ENCODE measurements around the gene SLC34A3.
A peak's percentile ranks its signal among the peaks of the same experiment; 100 is the strongest.

SLC34A3 gene

DNA sequence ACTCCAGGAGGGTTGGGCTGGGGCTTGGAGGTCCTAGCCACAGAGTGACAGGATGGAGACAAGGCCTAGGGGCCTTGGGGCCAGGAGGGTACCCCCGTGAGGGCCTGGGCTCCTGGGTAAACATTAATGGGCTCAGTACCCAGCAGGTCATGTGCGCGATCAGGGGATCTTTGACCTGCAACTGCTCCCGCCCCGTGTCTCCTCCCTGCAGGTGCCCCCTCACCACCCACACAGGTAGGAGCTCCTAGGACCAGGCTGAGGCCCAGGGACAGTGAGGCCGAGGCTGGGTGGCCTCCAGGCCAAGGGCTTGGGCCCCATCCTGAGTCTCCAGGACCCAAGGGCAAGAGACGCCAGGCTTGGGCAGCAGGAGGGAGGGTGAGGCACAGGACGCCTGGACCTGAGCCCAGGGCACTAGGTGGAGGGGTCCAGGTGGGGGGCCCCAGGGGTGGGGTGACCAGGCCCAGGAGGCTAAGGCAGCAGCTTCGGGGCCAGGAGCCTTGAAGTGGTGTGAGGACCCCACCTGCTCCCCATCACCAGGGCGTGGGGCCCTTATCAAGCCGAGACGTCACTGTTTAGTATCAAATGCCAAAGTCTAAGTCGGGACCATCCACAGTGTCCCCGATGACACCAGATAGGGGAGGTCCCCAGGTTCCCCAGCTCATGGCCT is at the start of gene SLC34A3:
TSS of gene SLC34A3 (plus strand) at position 197 of the 667 bp plus-strand sequence. CDS start 802 bp downstream, outside the sequence.
- no peak for DNase-seq (ENCODE audit: low spot score)

DNA sequence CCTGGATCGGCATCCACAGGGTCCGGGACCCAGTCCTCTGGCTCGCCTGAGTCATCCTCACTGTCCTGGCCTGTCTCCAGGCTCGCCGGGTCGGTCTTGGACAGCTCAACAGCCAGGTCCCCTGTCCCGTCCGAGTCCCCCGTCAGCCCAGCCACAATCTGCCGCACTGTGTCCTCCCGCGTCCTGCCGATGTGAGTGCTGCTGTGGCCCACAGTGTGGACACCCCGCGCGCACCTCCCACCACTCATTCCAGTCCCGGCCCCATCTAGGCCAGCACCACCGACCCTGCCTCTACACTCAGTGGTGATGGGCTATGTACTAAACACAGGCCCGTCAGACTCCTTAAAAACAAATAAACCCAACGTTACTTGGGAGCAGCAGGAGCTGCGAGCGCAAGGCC is 49.0 kb upstream of the SLC34A3 start:
- DNase-seq (ENCODE audit: low spot score): no peak

DNA sequence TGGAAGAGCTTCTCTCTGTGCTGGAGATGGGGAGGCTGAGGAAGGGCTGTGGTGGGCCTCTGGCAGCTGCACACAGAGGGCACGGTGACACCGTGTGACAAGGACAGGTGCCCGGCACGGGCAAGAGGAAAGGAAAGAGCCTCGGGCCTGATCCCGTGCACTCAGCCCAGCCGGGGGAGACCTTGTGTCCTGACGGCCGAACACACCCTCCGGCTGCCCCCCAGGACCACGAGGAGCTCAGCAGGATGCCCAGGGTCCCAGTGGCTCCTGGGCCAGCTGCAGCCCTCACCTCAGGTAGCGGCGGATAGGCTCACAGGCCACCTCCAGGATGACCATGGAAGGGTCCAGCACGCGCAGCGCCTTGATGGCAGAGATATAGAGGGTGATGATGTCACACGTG is 47.9 kb upstream of the SLC34A3 start:
- DNase-seq (ENCODE audit: low spot score): no peak

DNA sequence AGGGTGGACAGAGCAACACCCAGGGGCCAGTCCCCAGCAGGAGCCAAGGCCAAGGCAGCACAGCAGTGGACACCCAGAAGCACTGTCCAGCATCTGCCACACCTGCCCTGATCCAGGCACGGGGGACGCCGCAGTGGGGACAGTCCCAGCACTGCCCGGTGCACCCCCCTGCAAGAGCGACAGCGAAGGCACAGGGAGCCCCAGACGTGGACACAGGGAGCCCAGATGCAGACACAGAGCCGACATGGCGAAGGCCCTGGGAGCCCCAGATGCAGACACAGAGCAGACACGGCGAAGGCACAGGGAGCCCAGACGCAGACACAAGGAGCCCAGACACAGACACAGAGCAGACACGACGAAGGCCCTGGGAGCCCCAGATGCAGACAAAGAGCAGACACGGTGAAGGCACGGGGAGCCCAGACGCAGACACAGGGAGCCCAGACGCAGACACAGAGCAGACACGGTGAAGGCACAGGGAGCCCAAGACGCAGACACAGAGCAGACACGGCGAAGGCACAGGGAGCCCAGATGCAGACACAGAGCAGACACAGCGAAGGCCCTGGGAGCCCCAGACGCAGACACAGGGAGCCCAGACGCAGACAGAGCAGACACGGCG is 46.6 kb upstream of the SLC34A3 start:
- no peak for DNase-seq (ENCODE audit: low spot score)

DNA sequence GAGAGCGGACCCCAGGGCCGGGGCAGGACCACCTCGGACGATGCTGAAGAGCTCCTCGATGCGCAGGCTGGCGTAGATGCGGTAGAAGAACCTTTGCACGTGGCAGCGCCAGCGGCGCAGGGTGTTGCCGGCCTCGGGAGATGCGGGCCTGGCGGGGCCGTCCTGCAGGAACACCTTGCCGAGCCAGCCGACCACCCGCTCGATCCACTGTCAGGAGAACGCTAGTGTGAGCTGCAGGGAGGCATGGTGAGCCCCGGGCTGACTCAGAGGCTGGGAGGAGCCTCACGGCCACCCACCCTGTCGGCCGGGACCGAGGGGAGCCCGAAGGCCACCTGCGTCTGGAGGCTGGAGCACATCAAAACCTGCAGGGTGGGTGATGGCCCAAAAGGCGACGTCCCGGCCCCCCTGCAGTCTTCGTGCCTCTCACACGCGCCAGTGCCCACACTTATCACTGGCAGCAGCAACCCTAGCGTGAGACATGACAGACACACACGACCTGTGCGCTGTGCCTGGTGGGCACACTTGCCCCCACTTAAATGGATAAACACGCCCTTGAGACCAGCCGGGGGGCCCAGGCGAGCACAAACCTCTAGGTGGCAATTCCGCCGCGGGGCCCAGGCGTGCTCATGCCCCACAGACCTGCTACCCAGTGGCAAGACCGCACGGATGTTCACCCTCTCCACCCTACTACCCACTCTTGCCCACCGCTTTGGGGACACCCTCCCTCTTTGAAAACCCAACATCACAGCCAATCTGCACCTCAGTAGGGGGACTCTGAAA is 45.6 kb upstream of the SLC34A3 start:
- no peak for DNase-seq (ENCODE audit: low spot score)

DNA sequence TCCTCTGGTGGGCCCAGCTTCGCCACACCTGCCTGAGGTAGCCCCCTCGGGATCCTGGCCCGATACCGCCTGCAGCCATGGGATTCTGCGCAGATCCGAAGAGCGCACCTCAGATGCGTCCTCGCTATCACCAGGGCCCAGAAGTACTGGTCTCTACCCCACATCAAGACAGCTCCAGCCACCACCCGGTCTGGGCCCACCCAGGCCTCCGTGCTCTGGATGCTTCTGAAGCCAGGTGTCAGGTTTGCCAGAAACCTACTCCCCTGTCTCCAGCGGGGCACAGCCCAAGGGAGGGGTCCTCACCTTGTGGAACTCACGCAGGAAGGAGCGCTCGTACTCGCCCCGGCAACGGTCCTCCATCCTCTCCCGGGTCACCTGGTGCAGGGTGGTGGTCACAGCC is 44.8 kb upstream of the SLC34A3 start:
- DNase-seq (ENCODE audit: low spot score): no peak

DNA sequence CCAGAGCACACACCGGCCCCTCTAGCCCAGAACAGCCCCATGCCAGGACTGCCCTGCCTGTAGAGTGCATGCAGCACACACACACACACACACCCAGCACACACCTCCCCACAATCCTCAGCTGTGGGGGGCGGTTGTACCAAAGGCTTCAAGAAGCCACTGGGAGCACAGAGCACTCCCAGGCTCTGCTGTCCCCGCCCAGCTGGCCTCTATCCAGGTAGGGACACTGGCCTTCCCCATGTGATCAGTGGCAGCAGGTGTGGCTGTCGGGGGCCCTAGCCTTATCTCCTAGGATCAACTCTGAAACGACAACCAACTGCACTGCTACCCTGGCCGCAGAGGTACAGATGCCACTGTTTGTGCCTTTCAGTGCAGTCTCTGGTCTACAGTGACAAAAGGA is 44.3 kb upstream of the SLC34A3 start:
- DNase-seq (ENCODE audit: low spot score): no peak

DNA sequence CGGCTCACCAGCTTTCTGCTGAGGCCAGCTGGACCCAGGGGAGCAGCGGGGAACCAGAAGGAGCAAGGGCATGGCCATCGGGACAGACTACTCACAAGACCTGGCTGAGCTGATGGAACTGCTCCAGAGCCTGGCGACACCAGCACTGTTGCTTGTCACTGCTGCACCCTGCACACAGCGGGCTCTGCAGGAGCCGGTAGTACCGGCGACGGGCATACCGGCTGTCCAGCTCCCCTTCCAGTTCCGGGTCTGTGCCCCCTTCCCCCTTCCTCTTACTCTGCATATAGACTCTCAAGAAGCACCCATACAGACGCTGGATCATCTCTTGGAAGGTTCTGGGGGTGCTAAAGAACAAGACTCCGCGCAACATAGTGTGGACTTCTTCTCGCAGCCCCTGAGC is 43.3 kb upstream of the SLC34A3 start:
- no peak for DNase-seq (ENCODE audit: low spot score)

DNA sequence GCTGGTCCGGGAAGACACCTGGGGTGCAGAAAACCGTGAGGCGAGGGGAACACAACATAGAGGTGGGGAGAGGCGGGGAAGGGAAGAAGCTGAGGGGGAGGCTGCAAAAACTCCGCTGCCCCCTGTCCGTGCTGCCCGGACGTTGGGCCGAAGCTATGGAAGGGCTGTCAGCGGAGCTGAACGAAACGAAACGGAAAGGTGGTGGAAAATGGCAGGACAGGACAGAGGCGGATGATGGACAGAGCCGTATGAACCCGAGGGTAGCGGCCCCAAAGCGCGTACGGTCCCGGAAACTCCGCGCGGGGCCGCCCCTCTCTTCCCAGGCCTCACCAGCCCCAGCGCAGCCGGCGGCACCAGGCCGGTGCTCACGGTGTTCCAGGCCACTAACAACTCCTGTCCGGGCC is 42.6 kb upstream of the SLC34A3 start:
- DNase-seq (ENCODE audit: low spot score): no peak

DNA sequence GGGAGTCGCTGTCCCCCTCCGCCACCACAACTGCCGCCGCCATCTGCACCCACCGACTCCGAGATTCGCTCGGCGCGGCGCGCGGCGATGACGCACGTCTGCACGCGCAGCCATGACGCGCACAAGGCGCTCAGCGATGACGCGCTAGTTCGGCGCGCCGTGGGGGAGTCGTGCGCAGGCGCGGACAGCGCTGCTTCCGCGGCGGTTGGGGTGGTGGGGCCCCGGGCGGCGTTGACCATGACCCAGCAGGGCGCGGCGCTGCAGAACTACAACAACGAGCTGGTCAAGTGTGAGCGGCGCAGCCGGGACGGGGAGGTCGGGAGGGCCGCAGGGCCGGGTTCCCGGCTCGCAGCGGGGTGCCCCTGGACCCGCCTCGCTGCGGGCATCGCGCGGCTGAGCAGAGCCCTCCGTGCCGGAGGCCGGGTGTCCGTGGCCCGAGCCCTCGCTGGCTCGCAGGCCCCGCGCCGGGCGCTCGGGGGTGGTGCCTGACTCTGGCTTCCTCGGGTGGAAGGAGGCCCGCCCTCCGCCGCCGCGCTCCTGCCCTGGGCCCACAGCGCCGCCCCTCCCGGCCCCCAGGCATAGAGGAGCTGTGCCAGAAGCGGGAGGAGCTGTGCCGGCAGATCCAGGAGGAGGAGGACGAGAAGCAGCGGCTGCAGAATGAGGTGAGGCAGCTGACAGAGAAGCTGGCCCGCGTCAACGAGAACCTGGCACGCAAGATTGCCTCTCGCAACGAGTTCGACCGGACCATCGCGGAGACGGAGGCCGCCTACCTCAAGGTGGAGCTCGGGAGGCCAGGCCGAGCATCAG is 42.0 kb upstream of the SLC34A3 start, which contains the start of the genes ANAPC2 and SSNA1:
TSS of gene ANAPC2 (minus strand) at position 71 of the 807 bp plus-strand sequence. CDS start at position 43, 28 bp downstream.
TSS of gene SSNA1 (plus strand) at position 187 of the 807 bp plus-strand sequence. CDS start at position 238, 51 bp downstream.
- peak; percentile 92 for DNase-seq (ENCODE audit: low spot score)

DNA sequence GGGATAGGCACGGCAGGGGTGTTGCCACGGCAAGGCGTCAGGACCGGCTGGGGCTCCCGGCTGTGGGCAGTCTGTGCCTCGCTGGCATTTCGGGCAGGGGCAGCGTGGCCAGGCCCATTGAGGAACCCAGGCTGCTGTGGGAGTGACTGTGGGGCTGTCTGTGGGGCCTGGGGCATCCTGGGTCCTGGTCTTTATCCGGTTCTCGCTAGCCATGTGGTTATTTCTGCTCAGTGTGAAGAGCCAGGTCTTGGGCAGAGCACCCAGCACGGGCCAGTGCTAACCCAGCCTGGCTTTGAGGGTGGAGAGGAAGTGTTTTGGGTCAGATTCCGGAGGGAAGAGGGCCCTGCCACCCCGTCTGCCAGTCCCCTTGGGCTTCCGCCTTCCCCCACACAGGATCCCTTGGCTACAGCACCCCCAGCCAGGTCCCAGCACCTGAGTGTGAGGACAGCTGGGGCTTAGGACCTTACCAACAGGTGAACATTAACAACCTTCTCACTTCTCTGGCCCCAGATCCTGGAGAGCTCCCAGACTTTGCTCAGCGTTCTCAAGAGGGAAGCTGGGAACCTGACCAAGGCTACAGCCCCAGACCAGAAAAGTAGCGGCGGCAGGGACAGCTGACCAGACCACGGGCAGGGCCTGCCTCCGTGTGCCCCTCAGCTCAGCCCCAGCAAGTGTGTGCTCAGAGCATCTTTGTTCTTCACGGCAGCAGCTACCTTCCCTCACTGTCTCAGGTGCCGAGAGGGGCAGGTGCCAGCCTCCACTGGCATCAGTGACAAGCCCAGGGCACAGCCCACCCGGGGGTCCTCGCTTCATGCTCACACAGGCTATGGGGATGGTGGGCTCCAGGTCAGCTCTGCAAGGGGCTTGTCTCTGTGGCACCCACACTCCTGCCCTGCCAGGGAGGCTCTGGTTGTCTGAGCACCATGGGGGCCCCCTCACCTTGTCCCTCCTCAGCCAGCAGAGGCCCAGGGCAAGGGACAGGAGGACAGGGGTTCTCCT is 41.1 kb upstream of the SLC34A3 start:
- no peak for DNase-seq (ENCODE audit: low spot score)

DNA sequence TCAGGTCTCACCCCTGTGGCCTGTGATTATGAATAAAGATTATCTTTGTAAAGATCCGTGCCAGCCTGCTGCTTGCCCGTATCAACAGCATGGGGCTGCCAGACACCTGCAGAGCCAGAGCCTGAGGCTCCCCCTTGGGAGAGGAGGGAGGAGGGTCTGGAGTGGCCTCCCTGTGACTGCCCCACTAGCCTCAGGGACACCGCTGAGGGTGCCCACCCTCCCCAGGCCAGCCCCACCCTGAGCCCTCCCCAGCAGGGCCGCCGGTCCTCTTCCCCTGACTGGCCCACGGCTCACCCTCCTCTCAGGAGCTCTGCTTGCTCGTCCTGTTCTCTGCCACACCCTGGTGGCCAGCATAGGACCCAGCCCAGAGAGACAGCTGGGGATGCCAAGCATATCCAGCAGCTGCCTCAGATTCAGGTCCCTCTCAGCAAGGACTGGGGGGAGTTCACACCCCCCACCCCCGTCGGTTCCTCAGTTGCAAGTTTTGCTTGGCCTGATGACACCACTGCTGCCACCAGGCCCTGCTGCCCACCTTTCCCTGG is 40.3 kb upstream of the SLC34A3 start:
- DNase-seq (ENCODE audit: low spot score): no peak

DNA sequence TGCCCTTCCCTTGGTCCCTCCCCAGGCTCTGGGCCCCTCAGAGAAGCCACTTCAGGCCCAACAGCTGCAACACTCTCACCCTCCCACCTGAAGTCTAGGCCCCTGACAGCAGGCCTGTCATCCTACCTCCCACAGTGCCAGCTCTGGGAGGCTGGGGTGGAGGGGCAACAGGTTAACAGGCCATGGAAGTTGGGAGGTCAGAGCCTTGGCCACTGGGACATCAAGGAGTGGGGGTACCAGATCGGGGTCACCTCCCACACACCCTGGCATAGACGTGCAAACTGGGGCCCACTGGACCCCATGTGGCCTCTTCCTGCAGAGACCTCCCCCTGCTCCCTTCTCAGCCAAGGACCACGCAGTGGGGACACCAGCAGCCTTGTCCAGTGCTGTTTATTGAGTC is 39.5 kb upstream of the SLC34A3 start:
- no peak for DNase-seq (ENCODE audit: low spot score)

DNA sequence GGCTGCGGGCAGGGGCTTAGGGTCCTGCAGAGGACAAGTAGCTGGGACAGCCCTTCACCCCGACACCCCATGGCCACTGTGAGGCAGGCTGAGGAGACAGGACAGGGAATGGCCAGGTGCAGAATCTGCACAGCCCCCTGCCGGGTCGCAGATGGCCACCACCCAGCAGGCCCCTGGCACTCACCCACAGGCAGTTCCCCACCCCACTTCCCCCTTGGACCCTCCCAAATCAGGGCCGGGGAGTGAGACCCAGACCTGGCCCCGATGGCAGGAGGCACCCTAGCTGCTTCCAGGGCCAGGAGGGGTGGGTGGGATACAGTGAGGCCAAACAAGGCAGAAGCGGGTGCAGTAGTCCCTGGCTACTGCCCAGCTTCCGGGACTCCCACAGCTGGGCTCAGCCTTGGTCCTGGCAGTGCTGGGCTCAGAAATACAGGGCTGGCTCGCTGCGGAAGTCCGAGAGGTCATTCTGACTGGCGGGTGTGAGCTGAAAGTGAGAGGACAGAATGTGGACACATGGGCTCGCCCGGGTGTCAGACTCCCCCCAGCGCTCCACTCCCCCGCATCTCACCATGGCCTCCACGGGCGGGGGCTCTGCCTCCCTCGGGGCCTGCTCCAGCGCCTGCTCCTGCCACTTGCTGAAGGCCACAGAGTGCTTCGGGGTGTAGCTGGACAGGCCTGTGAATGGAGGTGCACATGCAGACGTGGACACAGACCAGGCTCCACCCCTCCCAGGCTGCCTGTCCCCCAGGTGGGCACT is 38.8 kb upstream of the SLC34A3 start:
- no peak for DNase-seq (ENCODE audit: low spot score)

DNA sequence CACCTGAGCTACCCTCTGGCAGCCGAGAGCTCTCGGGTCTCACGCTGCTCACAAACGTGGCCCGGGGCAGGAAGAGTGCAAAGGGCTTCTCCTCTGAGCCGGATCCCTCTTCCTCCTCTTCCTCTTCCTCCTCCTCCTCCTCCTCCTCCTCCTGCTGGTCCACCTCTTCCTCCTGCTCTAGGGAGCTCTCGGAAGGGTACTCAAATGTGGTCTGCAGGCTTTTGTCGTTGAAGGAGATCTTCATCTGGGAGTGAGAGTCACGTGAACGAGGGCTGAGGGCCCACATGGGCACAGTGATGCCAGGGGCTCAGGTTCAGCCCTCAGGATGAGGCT is 38.3 kb upstream of the SLC34A3 start:
- no peak for DNase-seq (ENCODE audit: low spot score)

DNA sequence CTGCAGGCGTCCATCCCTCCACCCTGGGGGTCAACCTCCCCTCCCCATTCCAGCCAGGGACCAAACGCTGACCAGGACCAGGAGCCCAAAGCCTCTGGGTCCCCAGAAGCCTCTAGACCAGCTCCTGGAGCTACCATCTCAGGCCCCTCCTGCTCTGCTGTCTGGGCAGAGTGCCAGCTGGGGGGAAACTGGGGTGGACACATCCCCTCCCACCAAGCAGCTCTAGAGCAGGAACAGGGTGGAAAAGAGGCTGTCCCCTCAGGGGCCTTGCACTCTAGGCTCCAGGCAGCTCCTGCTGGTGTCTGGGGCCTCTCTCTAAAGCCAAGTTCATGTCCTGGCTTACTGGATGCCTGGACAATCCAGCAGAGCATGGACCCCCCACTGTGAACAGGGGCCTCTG is 37.8 kb upstream of the SLC34A3 start:
- DNase-seq (ENCODE audit: low spot score): no peak

DNA sequence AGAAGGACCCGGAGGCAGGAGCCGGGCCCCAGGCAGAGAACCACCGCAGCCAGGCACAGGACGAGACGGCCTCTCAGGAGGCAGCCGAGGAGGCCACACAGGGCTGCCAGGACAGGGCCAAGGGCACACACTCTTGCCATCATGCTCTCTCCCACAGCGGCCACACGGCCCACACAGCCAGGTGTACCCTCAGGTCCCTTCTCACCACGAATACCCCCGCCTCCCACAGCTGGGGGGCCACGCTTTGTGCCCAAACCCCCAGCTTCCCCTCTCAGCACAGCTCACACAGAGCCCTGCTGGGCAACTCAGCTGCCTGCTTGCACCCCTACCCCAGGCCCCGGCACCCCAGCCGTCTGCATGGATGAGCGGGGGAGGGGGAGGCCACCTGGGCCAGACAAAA is 36.9 kb upstream of the SLC34A3 start:
- no peak for DNase-seq (ENCODE audit: low spot score)

DNA sequence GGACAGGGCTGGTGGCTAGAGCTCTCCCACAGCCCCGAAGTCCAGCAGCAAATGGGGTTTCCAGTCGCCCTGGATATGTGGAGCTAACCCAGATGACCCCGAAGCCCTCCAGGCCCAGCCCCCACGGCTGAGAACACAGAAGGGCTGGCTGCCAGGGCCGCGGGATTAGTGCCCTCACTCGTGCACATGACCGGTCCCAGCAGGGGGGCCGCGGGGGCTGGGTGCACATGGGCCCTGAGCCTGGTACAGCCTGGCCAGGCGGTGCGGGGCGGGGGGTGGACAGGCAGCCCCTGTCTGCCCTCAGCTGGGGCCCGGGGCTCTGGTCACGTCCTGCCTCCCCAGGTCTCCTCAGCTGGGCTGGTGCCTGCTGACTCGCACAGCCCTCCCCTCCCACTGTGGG is 36.3 kb upstream of the SLC34A3 start:
- no peak for DNase-seq (ENCODE audit: low spot score)

DNA sequence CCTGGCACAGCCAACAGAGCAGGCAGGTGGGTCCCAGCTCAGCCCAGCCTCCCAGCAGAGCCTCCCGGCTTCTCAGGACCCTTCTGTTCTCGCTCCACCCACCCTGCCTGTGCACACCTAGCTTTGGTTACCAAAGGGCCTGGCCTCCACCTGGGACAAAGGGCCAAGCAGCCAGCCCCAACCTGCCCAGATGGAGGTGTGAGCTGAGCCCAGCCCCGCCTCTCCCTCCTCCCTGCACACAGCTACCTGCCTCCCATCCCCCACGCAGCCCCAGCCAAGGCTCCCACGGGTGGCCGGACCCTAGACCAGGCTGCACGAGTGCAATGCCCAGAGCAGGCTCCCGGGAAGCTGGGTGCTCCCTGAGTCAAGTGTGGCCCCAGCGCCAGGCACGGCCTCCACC is 35.8 kb upstream of the SLC34A3 start:
- DNase-seq (ENCODE audit: low spot score): no peak

All from CD4-positive, alpha-beta T cell treated with Interleukin-15 for 4 hours (primary cell).